ENCODE results near the gene SPINT4.
"Not testable (repeated sequence)": the region's sequence is repeated elsewhere in the genome, so short reads cannot be mapped to it uniquely, and the experiment has no call there.

The SPINT4 gene

GRCh38 chr20:45752746-45753145 lies 30.6 kb downstream of the SPINT4 start:
- H3K9me3 ChIP-seq: no peaks in the 10 kb centered on the region
- H3K4me3 ChIP-seq (ENCODE audit: low read depth in 1 of 2, low read length in 1 of 2): no peak overlapping the region
- no peak for TF ChIP-seq CTCF (IDR thresholded peaks at IDR 0.05)
- H3K27me3 ChIP-seq: peaks cover 45% of the 10 kb centered on the region
- no peaks in the 10 kb centered on the region for H3K36me3 ChIP-seq
- no peaks in the 10 kb centered on the region for H3K4me1 ChIP-seq (ENCODE audit: control insufficient read depth in 1 of 2, insufficient read depth in 1 of 2, low read depth in 1 of 2, low read length in 1 of 2)
- H3K27ac ChIP-seq: no peak overlapping the region

GRCh38 chr20:45758096-45758495 lies 35.9 kb downstream of the SPINT4 start:
- Histone ChIP-seq H3K27me3 (no peaks in the 10 kb centered on the region), H3K36me3 (no peaks in the 10 kb centered on the region), H3K9me3 (no peaks in the 10 kb centered on the region), H3K4me1 (ENCODE audit: control insufficient read depth in 1 of 2, insufficient read depth in 1 of 2, low read depth in 1 of 2, low read length in 1 of 2) (no peaks in the 10 kb centered on the region), H3K27ac (no peak overlapping the region), H3K4me3 (ENCODE audit: low read depth in 1 of 2, low read length in 1 of 2) (no peak overlapping the region)
- no peak for TF ChIP-seq CTCF (IDR thresholded peaks at IDR 0.05)

GRCh38 chr20:45759921-45760320 lies 37.8 kb downstream of the SPINT4 start:
- H3K36me3 ChIP-seq; H3K27me3 ChIP-seq; H3K4me3 ChIP-seq (ENCODE audit: low read depth in 1 of 2, low read length in 1 of 2); H3K4me1 ChIP-seq (ENCODE audit: control insufficient read depth in 1 of 2, insufficient read depth in 1 of 2, low read depth in 1 of 2, low read length in 1 of 2); H3K9me3 ChIP-seq; H3K27ac ChIP-seq: not testable (repeated sequence)

GRCh38 chr20:45761966-45762365 lies 39.8 kb downstream of the SPINT4 start:
- not testable (repeated sequence) for H3K4me3 ChIP-seq (ENCODE audit: low read depth in 1 of 2, low read length in 1 of 2); H3K9me3 ChIP-seq; H3K27me3 ChIP-seq; H3K27ac ChIP-seq; H3K4me1 ChIP-seq (ENCODE audit: control insufficient read depth in 1 of 2, insufficient read depth in 1 of 2, low read depth in 1 of 2, low read length in 1 of 2); H3K36me3 ChIP-seq

- not testable (repeated sequence) for H3K36me3 ChIP-seq; H3K4me3 ChIP-seq (ENCODE audit: low read depth in 1 of 2, low read length in 1 of 2); H3K27me3 ChIP-seq; H3K9me3 ChIP-seq; H3K4me1 ChIP-seq (ENCODE audit: control insufficient read depth in 1 of 2, insufficient read depth in 1 of 2, low read depth in 1 of 2, low read length in 1 of 2); H3K27ac ChIP-seq
Measured at GRCh38 chr20:45764618-45765282, 42.6 kb downstream of the SPINT4 start.

- Histone ChIP-seq H3K27me3 (no peaks in the 10 kb centered on the region), H3K27ac (no peak overlapping the region), H3K4me1 (ENCODE audit: control insufficient read depth in 1 of 2, insufficient read depth in 1 of 2, low read depth in 1 of 2, low read length in 1 of 2) (no peaks in the 10 kb centered on the region), H3K36me3 (no peaks in the 10 kb centered on the region), H3K4me3 (ENCODE audit: low read depth in 1 of 2, low read length in 1 of 2) (no peak overlapping the region), H3K9me3 (no peaks in the 10 kb centered on the region)
- no peak for TF ChIP-seq CTCF (IDR thresholded peaks at IDR 0.05)
Measured at GRCh38 chr20:45765307-45765875, 43.2 kb downstream of the SPINT4 start.

GRCh38 chr20:45765980-45766379 lies 43.8 kb downstream of the SPINT4 start:
- Histone ChIP-seq H3K27ac (no peak overlapping the region), H3K4me3 (ENCODE audit: low read depth in 1 of 2, low read length in 1 of 2) (no peak overlapping the region), H3K9me3 (no peaks in the 10 kb centered on the region), H3K27me3 (no peaks in the 10 kb centered on the region), H3K4me1 (ENCODE audit: control insufficient read depth in 1 of 2, insufficient read depth in 1 of 2, low read depth in 1 of 2, low read length in 1 of 2) (no peaks in the 10 kb centered on the region), H3K36me3 (no peaks in the 10 kb centered on the region)
- no peak for TF ChIP-seq CTCF (IDR thresholded peaks at IDR 0.05)

All from neutrophil (primary cell).